ENCODE measurements around the gene WDR37.

GRCh38 chr10:1124796-1125195 lies 68.6 kb downstream of the WDR37 start:
- TF ChIP-seq ZNF274 (IDR thresholded peaks at IDR 0.05; ENCODE audit: low read depth, low read length) (no peak), YY1 (IDR thresholded peaks at IDR 0.05; ENCODE audit: insufficient read depth, insufficient read length) (no peak)

All from NT2/D1 (cell line).